ENCODE data around the gene CECR2. TPM values are rescaled to one million over a fixed set of nuclear protein-coding genes. Genes with fewer than 3 reads are reported as not detected.

CECR2 gene
- total RNA-seq, 1 donor from 2014 or later = not detected

DNA sequence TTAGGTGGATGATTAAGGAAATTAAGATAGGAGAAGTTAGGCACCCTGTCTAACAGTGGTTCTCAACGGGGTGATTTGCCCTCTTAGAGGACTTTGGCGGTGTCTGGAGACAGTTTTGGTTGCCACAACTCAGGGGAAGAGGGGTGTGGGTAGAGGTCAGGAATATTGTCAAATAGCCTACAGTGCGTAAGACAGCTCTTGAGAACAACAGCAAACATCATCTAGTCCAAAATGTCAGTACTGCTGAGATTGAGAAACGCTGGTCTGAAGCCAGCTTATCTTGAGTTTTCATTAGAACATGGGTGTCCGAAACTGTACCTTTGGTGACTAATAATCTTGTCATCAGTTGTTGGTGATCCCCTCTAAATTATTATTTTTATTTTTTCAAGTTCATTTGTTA lies 38.4 kb downstream of the CECR2 start:
- Histone ChIP-seq H3K27me3 (ENCODE audit: control insufficient read depth, insufficient read depth, low read length) (no peaks in the 10 kb centered on the region), H3K4me3 (ENCODE audit: low read depth, low read length) (no peak overlapping the region), H3K36me3 (ENCODE audit: control insufficient read depth, insufficient read depth, low read length) (no peaks in the 10 kb centered on the region)
- TF ChIP-seq, protein P1, sequence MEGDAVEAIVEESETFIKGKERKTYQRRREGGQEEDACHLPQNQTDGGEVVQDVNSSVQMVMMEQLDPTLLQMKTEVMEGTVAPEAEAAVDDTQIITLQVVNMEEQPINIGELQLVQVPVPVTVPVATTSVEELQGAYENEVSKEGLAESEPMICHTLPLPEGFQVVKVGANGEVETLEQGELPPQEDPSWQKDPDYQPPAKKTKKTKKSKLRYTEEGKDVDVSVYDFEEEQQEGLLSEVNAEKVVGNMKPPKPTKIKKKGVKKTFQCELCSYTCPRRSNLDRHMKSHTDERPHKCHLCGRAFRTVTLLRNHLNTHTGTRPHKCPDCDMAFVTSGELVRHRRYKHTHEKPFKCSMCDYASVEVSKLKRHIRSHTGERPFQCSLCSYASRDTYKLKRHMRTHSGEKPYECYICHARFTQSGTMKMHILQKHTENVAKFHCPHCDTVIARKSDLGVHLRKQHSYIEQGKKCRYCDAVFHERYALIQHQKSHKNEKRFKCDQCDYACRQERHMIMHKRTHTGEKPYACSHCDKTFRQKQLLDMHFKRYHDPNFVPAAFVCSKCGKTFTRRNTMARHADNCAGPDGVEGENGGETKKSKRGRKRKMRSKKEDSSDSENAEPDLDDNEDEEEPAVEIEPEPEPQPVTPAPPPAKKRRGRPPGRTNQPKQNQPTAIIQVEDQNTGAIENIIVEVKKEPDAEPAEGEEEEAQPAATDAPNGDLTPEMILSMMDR (IDR thresholded peaks at IDR 0.05; ENCODE audit: insufficient read depth, low read length, severe bottlenecking) = no peak
- FAIRE-seq (no peak), DNase-seq (ENCODE audit: low read depth) (no peak)

DNA sequence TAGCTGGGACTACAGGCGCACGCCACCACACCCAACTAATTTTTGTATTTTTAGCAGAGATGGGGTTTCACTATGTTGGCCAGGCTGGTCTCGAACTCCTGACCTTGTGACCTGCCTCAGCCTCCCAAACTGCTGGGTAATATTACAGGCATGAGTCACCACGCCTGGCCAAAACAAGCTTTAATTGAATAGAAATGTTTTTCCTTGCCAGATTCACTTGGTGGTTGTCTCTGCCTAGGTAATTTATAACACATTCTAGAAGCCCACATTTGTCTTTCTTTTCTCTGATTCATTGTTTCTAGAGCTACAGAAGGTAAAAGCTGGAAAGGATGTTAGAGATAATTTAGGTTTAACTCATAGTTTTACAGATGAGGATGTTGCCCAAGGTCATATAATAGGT lies 41.3 kb downstream of the CECR2 start:
- FAIRE-seq (no peak), DNase-seq (ENCODE audit: low read depth) (no peak)
- Histone ChIP-seq H3K27me3 (ENCODE audit: control insufficient read depth, insufficient read depth, low read length) (no peaks in the 10 kb centered on the region), H3K36me3 (ENCODE audit: control insufficient read depth, insufficient read depth, low read length) (no peaks in the 10 kb centered on the region), H3K4me3 (ENCODE audit: low read depth, low read length) (no peak overlapping the region)
- TF ChIP-seq, protein P1 (IDR thresholded peaks at IDR 0.05; ENCODE audit: insufficient read depth, low read length, severe bottlenecking) = no peak

DNA sequence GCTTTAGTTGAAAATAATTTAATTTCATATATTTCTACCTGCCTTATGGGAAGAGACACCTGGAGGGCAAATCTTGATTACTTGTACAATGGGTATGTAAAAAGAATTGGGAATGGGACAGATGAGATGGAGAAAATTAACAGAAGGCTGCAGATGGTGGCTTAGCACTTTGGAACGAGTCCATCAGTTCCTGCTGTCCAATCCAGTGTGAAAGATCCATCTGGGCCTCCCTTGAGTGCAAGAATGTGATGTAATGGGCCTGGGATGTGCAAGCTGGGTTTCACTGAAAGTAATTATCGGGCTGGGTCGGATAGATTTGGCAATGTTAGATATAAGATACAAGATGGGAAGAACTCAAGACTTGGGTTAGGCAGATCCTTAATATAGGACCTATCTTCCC lies 42.0 kb downstream of the CECR2 start:
- no peak for FAIRE-seq
- DNase-seq (ENCODE audit: low read depth) = no peak
- no peaks in the 10 kb centered on the region for H3K36me3 ChIP-seq (ENCODE audit: control insufficient read depth, insufficient read depth, low read length)
- no peaks in the 10 kb centered on the region for H3K27me3 ChIP-seq (ENCODE audit: control insufficient read depth, insufficient read depth, low read length)
- H3K4me3 ChIP-seq (ENCODE audit: low read depth, low read length) = no peak overlapping the region
- TF ChIP-seq, protein P1 (IDR thresholded peaks at IDR 0.05; ENCODE audit: insufficient read depth, low read length, severe bottlenecking) = no peak

DNA sequence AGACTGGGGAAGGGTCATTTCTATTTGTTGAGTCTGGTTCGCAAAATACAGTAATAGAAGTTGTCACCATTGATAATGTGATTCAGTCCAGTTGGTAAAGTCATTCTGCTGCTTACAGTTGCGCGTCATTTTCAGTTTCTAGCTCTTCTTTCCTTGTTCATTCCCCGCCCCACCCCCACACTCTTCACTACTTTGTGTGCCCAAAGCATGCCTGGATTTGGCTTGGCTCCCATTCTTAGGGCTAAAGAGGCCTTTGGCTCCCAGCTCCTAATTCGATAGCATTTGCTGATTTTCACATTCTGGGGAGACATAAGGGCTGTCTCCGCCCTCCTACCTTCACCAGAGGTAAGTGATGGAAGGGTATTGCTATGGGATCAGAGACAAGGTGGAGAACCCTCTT lies 43.0 kb downstream of the CECR2 start:
- H3K27me3 ChIP-seq (ENCODE audit: control insufficient read depth, insufficient read depth, low read length) = no peaks in the 10 kb centered on the region
- no peak overlapping the region for H3K4me3 ChIP-seq (ENCODE audit: low read depth, low read length)
- no peak for DNase-seq (ENCODE audit: low read depth)
- H3K36me3 ChIP-seq (ENCODE audit: control insufficient read depth, insufficient read depth, low read length) = no peaks in the 10 kb centered on the region
- FAIRE-seq = no peak
- TF ChIP-seq, protein P1 (IDR thresholded peaks at IDR 0.05; ENCODE audit: insufficient read depth, low read length, severe bottlenecking) = no peak

DNA sequence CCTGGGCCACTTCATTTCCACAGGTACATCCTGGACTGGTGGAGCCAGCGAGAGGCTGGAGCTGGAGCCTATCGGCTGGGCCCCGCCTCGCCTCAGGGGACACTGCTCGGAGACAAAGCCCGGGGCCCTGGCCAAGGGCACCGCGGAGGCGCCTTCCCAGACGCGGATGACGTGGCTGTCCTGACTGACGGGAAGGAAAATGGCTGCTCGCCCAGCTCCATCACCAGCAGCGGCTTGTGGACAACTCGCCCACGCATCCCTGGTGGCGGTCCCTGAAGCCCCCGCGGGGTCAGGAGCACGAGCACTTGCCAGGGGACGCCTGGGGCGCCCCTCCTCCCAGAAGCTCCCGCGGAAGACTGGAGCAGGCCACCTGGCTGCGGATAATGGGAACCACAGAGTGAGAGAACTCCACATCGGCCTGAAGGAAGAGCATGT lies 49.6 kb downstream of the CECR2 start:
- H3K27me3 ChIP-seq (ENCODE audit: control insufficient read depth, insufficient read depth, low read length) = no peaks in the 10 kb centered on the region
- TF ChIP-seq, protein P1 (IDR thresholded peaks at IDR 0.05; ENCODE audit: insufficient read depth, low read length, severe bottlenecking) = no peak
- no peaks in the 10 kb centered on the region for H3K36me3 ChIP-seq (ENCODE audit: control insufficient read depth, insufficient read depth, low read length)
- DNase-seq (ENCODE audit: low read depth) (no peak), FAIRE-seq (no peak)
- no peak overlapping the region for H3K4me3 ChIP-seq (ENCODE audit: low read depth, low read length)

DNA sequence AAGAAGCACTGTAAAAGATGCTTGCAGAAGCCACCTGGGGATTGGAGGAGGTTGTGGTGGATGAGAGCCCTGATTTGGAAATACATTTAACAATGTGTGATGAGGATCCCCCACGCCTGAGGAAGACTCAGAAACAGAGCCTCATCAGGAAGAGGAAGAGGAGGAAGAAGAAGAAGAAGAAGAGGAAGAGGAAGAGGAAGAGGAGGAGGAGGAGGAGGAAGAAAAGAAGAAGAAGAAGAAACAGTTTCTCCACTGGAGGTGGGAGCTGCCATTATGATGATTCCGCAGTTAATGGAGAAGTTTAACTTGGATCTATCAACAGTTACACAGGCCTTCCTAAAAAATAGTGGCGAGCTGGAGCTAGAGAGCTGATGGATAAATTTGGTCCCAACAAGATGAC lies 50.1 kb downstream of the CECR2 start:
- TF ChIP-seq, protein P1 (IDR thresholded peaks at IDR 0.05; ENCODE audit: insufficient read depth, low read length, severe bottlenecking) = no peak
- H3K27me3 ChIP-seq (ENCODE audit: control insufficient read depth, insufficient read depth, low read length) = no peaks in the 10 kb centered on the region
- no peak overlapping the region for H3K4me3 ChIP-seq (ENCODE audit: low read depth, low read length)
- FAIRE-seq = no peak
- H3K36me3 ChIP-seq (ENCODE audit: control insufficient read depth, insufficient read depth, low read length) = no peaks in the 10 kb centered on the region
- no peak for DNase-seq (ENCODE audit: low read depth)
